Ovary (tissue), 3 donors: ENCODE data around the gene NLRC5.

Experiments
- CTCF ChIP-seq, 3 donors: fragments of 450-650 bp in 2 of 3; fragments of 200-600 bp in 1 of 3; IDR thresholded peaks; one replicate each; pipeline versions ENCODE4 v1.5.1 to v1.8.0; 2016 to 2022; ENCODE audit warnings: antibody characterized with exemption in 3 of 3, mild to moderate bottlenecking in 1 of 3
- EP300 ChIP-seq: sonication (generic); formaldehyde crosslinking; IDR thresholded peaks from one replicate; pipeline ENCODE4 v1.6.1; 2017; ENCODE audit warnings: antibody characterized with exemption
- POLR2A ChIP-seq: fragments of 450-650 bp; IDR thresholded peaks from one replicate; pipeline ENCODE4 v1.6.1; 2017; ENCODE audit warnings: antibody characterized with exemption, mild to moderate bottlenecking, moderate library complexity
- donor health status: DM: no; HTN: no; CAD: no.

DNA sequence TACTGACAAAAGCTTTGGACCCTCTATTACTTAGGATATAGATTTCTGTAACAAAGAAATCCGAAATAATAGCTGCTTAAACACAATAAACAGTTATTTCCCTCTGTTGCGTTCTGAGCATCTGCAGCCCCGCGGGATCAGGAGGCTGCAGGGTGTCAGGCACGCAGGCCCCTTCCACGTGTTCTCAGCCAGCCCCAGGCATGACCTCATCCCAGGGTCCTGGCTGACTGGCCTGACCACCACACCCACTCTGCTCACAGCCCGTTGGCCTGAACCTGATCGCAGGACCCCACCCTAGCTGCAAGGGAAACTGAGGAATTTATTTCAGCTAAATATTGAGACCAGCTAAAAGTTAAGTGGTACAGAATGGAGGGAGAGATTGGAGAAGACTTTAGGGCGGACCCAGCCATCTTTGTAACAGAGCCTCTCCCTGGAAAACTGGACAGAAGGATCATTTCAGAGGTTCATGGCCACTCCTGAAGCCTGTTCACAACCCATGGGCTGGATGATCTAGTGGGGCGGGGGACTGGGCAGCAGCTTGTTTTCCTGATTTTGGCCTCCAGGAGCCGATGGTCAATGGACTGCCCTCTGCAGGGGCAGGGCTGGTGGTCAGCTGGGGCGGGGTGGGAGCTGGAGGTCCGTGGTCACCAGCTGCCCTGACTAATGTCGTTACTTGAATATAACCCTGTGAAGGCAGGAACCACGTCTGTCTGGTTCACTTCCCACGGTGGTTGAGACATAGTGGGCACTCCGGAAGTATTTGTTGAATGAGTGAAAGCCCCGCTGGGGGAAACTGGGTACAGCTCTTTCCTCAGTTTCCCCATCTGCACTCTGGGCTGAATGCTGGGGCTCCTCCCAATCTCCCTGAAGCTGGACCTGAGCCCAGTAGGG is 16.7 kb upstream of the NLRC5 start:
- no peak for TF ChIP-seq POLR2A
- TF ChIP-seq CTCF (IDR thresholded peaks at IDR 0.05): no peak
- TF ChIP-seq EP300: no peak
